IPS-18c (cell line): ENCODE measurements around the gene OXCT2.
A peak's percentile ranks its signal among the peaks of the same experiment; 100 is the strongest.
"Not testable (repeated sequence)": the region's sequence is repeated elsewhere in the genome, so short reads cannot be mapped to it uniquely, and the experiment has no call there.

ENCODE experiments used
- H3K4me3 ChIP-seq: 2 replicates; pipeline ENCODE4 v1.7.0; 2013; ENCODE audit warnings: low read depth, mild to moderate bottlenecking, low read length, moderate library complexity; ENCODE audit not compliant: insufficient read depth
- H3K9me3 ChIP-seq: one replicate; pipeline ENCODE4 v1.6.1; 2013; ENCODE audit warnings: mild to moderate bottlenecking, low read length, moderate library complexity; ENCODE audit not compliant: control insufficient read depth, insufficient read depth

The OXCT2 gene

GRCh38 chr1:39771022-39771532, at the start of gene OXCT2:
Gene OXCT2 (minus strand): TSS chr1:39771348. CDS start chr1:39771255, 93 bp downstream.
- H3K4me3 ChIP-seq, H3K9me3 ChIP-seq: not testable (repeated sequence)

GRCh38 chr1:39819091-39819812, 48.1 kb upstream of the OXCT2 start:
- H3K9me3 ChIP-seq: no peaks in the 10 kb centered on the region
- no peak overlapping the region for H3K4me3 ChIP-seq

GRCh38 chr1:39818482-39818881, 47.3 kb upstream of the OXCT2 start:
- H3K4me3 ChIP-seq: no peak overlapping the region
- no peaks in the 10 kb centered on the region for H3K9me3 ChIP-seq

- not testable (repeated sequence) for H3K4me3 ChIP-seq, H3K9me3 ChIP-seq
Observed at GRCh38 chr1:39817091-39817932, 46.2 kb upstream of the OXCT2 start.

GRCh38 chr1:39816415-39817090, 45.4 kb upstream of the OXCT2 start:
- H3K9me3 ChIP-seq: no peaks in the 10 kb centered on the region
- no peak overlapping the region for H3K4me3 ChIP-seq

GRCh38 chr1:39812913-39813312, 41.8 kb upstream of the OXCT2 start:
- peaks cover 3% of the 10 kb centered on the region for H3K9me3 ChIP-seq
- H3K4me3 ChIP-seq: no peak overlapping the region

GRCh38 chr1:39808784-39809517, 37.8 kb upstream of the OXCT2 start:
- no peak overlapping the region for H3K4me3 ChIP-seq

GRCh38 chr1:39805385-39805784, 34.2 kb upstream of the OXCT2 start:
- Histone ChIP-seq H3K4me3 (no peak overlapping the region), H3K9me3 (no peaks in the 10 kb centered on the region)

More at GRCh38 chr1:39808784-39809517, 37.8 kb upstream of the OXCT2 start:
- H3K9me3 ChIP-seq: peaks cover 3% of the 10 kb centered on the region

- no peak overlapping the region for H3K4me3 ChIP-seq
- no peaks in the 10 kb centered on the region for H3K9me3 ChIP-seq
Observed at GRCh38 chr1:39802496-39803260, 31.5 kb upstream of the OXCT2 start.

GRCh38 chr1:39800471-39800835, 29.3 kb upstream of the OXCT2 start:
- Histone ChIP-seq H3K4me3 (no peak overlapping the region), H3K9me3 (no peaks in the 10 kb centered on the region)

GRCh38 chr1:39799770-39800470, 28.8 kb upstream of the OXCT2 start:
- Histone ChIP-seq H3K4me3 (no peak overlapping the region), H3K9me3 (no peaks in the 10 kb centered on the region)

GRCh38 chr1:39798859-39799769, 28.0 kb upstream of the OXCT2 start:
- not testable (repeated sequence) for H3K4me3 ChIP-seq, H3K9me3 ChIP-seq

- Histone ChIP-seq H3K9me3 (no peaks in the 10 kb centered on the region), H3K4me3 (no peak overlapping the region)
Observed at GRCh38 chr1:39795651-39796050, 24.5 kb upstream of the OXCT2 start.

GRCh38 chr1:39791838-39792237, 20.7 kb upstream of the OXCT2 start:
- H3K4me3 ChIP-seq: no peak overlapping the region

GRCh38 chr1:39789571-39790110, 18.5 kb upstream of the OXCT2 start:
- Histone ChIP-seq H3K4me3 (peak overlapping the region; percentile 49; the same call in 1 of the 2 replicates), H3K9me3 (no peaks in the 10 kb centered on the region)

More at GRCh38 chr1:39791838-39792237, 20.7 kb upstream of the OXCT2 start:
- no peaks in the 10 kb centered on the region for H3K9me3 ChIP-seq
